Head of caudate nucleus (tissue), 42 donors: ENCODE data around the gene HES5.

Experiments used
- DNase-seq, 42 donors: peaks; one replicate each; pipeline versions ENCODE4 v3.0.0 to v3.0.0-alpha.2; 2020 to 2021; ENCODE audit warnings: mixed read lengths in 7 of 42
- intact Hi-C: fragments of 100-400 bp; cut with DNase I; formaldehyde crosslinking; loops from one replicate; pipeline ENCODE4 v1.15.0; 2022

HES5 gene

GRCh38 chr1:2495026-2495425, 35.0 kb downstream of the HES5 start:
- DNase-seq, result no peak
- intact Hi-C loops, result no loop called here

- intact Hi-C loops, result no loop called here
- DNase-seq, result no peak
These were observed 35.8 kb downstream of the HES5 start for GRCh38 chr1:2494323-2494693.

- DNase-seq, result peak; percentile 77 to 95 (median 90)
- intact Hi-C loops, result no loop called here
These were observed 36.3 kb downstream of the HES5 start for GRCh38 chr1:2493691-2494322.

GRCh38 chr1:2493218-2493617, 36.8 kb downstream of the HES5 start:
- DNase-seq, result peak in 2 of 42 donors; percentile 37 to 47
- intact Hi-C loops, result no loop called here

GRCh38 chr1:2492091-2492490, 38.0 kb downstream of the HES5 start:
- peak in 27 of 42 donors; percentile 27 to 73 (median 45) for DNase-seq
- intact Hi-C loops, result no loop called here

GRCh38 chr1:2489615-2490014, 40.4 kb downstream of the HES5 start:
- intact Hi-C loops, result no loop called here
- peak; percentile 14 to 93 (median 65) for DNase-seq

GRCh38 chr1:2488688-2489087, 41.4 kb downstream of the HES5 start:
- no peak for DNase-seq
- intact Hi-C loops, result no loop called here

GRCh38 chr1:2486558-2486957, 43.5 kb downstream of the HES5 start:
- DNase-seq, result no peak
- intact Hi-C loops, result no loop called here

- intact Hi-C loops, result no loop called here
- DNase-seq, result no peak
These were observed 44.0 kb downstream of the HES5 start for GRCh38 chr1:2486041-2486440.

- intact Hi-C loops, result no loop called here
- DNase-seq, result no peak
These were observed 46.1 kb downstream of the HES5 start for GRCh38 chr1:2483970-2484369.

- intact Hi-C loops, result no loop called here
- no peak for DNase-seq
These were observed 47.0 kb downstream of the HES5 start for GRCh38 chr1:2483026-2483425.

- intact Hi-C loops, result no loop called here
- no peak for DNase-seq
These were observed 47.5 kb downstream of the HES5 start for GRCh38 chr1:2482588-2482987.

GRCh38 chr1:2481885-2482284, 48.2 kb downstream of the HES5 start:
- no peak for DNase-seq
- intact Hi-C loops, result no loop called here

GRCh38 chr1:2480986-2481364, 49.1 kb downstream of the HES5 start:
- DNase-seq, result no peak

GRCh38 chr1:2480236-2480985, 49.7 kb downstream of the HES5 start:
- DNase-seq, result no peak
- intact Hi-C loops, result no loop called here

More at GRCh38 chr1:2480986-2481364, 49.1 kb downstream of the HES5 start:
- intact Hi-C loops, result no loop called here

- intact Hi-C loops, result no loop called here
- DNase-seq, result no peak
These were observed 50.4 kb downstream of the HES5 start for GRCh38 chr1:2479618-2480017.

GRCh38 chr1:2479186-2479585, 50.9 kb downstream of the HES5 start:
- no peak for DNase-seq
- intact Hi-C loops, result no loop called here
